IMR-90 (cell line): ENCODE results near the gene IQGAP2. TPM values are rescaled to one million over a fixed set of nuclear protein-coding genes. Genes with fewer than 3 reads are reported as not detected.

Experiments
- ATAC-seq: fragments of 200-7000 bp; cut with Tn5 transposase; 2 replicates; pipeline ENCODE4 v1.9.1; 2020; ENCODE audit warnings: low read depth, mild to moderate bottlenecking, moderate library complexity
- BruUV-seq: library from RNA; stranded (reverse); fragments of 400-500 nt; replicated peaks from 2 replicates; lab custom pipeline; 2021; lab: Mats Ljungman, UMichigan
- CTCF ChIA-PET: fragments of 300-600 bp; formaldehyde crosslinking; extraction: SDS; loops from one replicate; lab custom pipeline; 2021; ENCODE audit warnings: antibody characterized with exemption; lab: Yijun Ruan, JAX
- POLR2A ChIA-PET: fragments of 300-600 bp; sonication (Branson Sonifier 250); formaldehyde crosslinking; loops from one replicate; lab custom pipeline; 2022; ENCODE audit warnings: antibody characterized with exemption; ENCODE audit not compliant: unreplicated experiment; lab: Charles Lee
- DNase-seq: peaks from one replicate; pipeline ENCODE4 v3.0.0; 2013
- H2AFZ ChIP-seq: replicated peaks from 2 replicates; pipeline ENCODE3; 2013; ENCODE audit warnings: low read length, mild to moderate bottlenecking; ENCODE audit not compliant: poor library complexity
- H2AK5ac ChIP-seq: 2 replicates; pipeline ENCODE4 v1.6.1; 2013; ENCODE audit warnings: low read depth, low read length, inconsistent platforms
- H2AK9ac ChIP-seq: replicated peaks from 2 replicates; pipeline ENCODE3; 2013; ENCODE audit warnings: mild to moderate bottlenecking, low read depth, low read length, moderate library complexity; ENCODE audit not compliant: poor library complexity
- H2BK120ac ChIP-seq: 2 replicates; pipeline ENCODE4 v1.6.1; 2013; ENCODE audit warnings: low read depth, low read length, inconsistent platforms
- H2BK15ac ChIP-seq: 3 replicates; pipeline ENCODE4 v1.6.1; 2013; ENCODE audit warnings: low read depth, low read length, inconsistent platforms
- H2BK20ac ChIP-seq: 2 replicates; pipeline ENCODE4 v1.6.1; 2013; ENCODE audit warnings: low read depth, mild to moderate bottlenecking, inconsistent platforms, low read length, moderate library complexity
- H2BK5ac ChIP-seq: 2 replicates; pipeline ENCODE4 v1.6.1; 2013; ENCODE audit warnings: mild to moderate bottlenecking, low read depth, low read length, inconsistent platforms; ENCODE audit not compliant: poor library complexity, severe bottlenecking
- H3K14ac ChIP-seq: replicated peaks from 2 replicates; pipeline ENCODE4 v1.6.1; 2013; ENCODE audit warnings: low read depth, low read length, inconsistent platforms
- H3K18ac ChIP-seq: 2 replicates; pipeline ENCODE4 v1.6.1; 2013; ENCODE audit warnings: low read depth, low read length, control low read depth
- H3K23ac ChIP-seq: 2 replicates; pipeline ENCODE4 v1.6.1; 2013; ENCODE audit warnings: low read depth, low read length, inconsistent platforms
- H3K27ac ChIP-seq: 2 replicates; pipeline ENCODE4 v1.5.1; 2013; ENCODE audit warnings: mild to moderate bottlenecking, control low read depth, low read length; ENCODE audit not compliant: insufficient read depth
- H3K27me3 ChIP-seq: 2 replicates; pipeline ENCODE4 v1.6.1; 2013; ENCODE audit warnings: low read length; ENCODE audit not compliant: control insufficient read depth, insufficient read depth
- H3K36me3 ChIP-seq: 2 replicates; pipeline ENCODE4 v1.6.1; 2013; ENCODE audit warnings: low read length, mixed read lengths; ENCODE audit not compliant: control insufficient read depth, insufficient read depth
- H3K4ac ChIP-seq: 2 replicates; pipeline ENCODE4 v1.6.1; 2013; ENCODE audit warnings: low read depth, low read length, inconsistent platforms
- H3K4me1 ChIP-seq: 2 replicates; pipeline ENCODE4 v1.6.1; 2013; ENCODE audit warnings: low read length, mixed read lengths; ENCODE audit not compliant: control insufficient read depth, insufficient read depth
- H3K4me2 ChIP-seq: 2 replicates; pipeline ENCODE4 v1.6.1; 2013; ENCODE audit warnings: low read depth, mild to moderate bottlenecking, control low read depth, low read length, moderate library complexity
- H3K4me3 ChIP-seq: 2 replicates; pipeline ENCODE4 v1.5.1; 2013; ENCODE audit warnings: low read depth, mild to moderate bottlenecking, control low read depth, low read length, moderate library complexity; ENCODE audit not compliant: insufficient read depth
- H3K56ac ChIP-seq: 2 replicates; pipeline ENCODE4 v1.6.1; 2013; ENCODE audit warnings: low read length, inconsistent platforms; ENCODE audit not compliant: insufficient read depth; ENCODE audit errors: extremely low read depth
- H3K79me1 ChIP-seq, 2 experiments: 2 replicates each; pipeline ENCODE4 v1.6.1; 2013; ENCODE audit warnings: low read length in 2 of 2, inconsistent platforms in 1 of 2, low read depth in 1 of 2
- H3K9ac ChIP-seq: 2 replicates; pipeline ENCODE4 v1.6.1; 2013; ENCODE audit warnings: low read depth, low read length, control low read depth
- H3K9me1 ChIP-seq: 2 replicates; pipeline ENCODE4 v1.6.1; 2013; ENCODE audit warnings: low read length, inconsistent platforms; ENCODE audit not compliant: insufficient read depth
- H3K9me3 ChIP-seq: 2 replicates; pipeline ENCODE4 v1.6.1; 2013; ENCODE audit warnings: low read length; ENCODE audit not compliant: control insufficient read depth, insufficient read depth
- H4K20me1 ChIP-seq: 2 replicates; pipeline ENCODE4 v1.6.1; 2013; ENCODE audit warnings: low read length, inconsistent platforms; ENCODE audit not compliant: insufficient read depth
- H4K5ac ChIP-seq: 2 replicates; pipeline ENCODE4 v1.6.1; 2013; ENCODE audit warnings: mild to moderate bottlenecking, low read depth, low read length, control low read depth
- H4K8ac ChIP-seq, 2 experiments: 2 replicates each; pipeline ENCODE4 v1.6.1; 2013; ENCODE audit warnings: low read depth in 2 of 2, low read length in 2 of 2, control low read depth in 1 of 2, inconsistent platforms in 1 of 2
- H4K91ac ChIP-seq: 2 replicates; pipeline ENCODE4 v1.6.1; 2013; ENCODE audit warnings: low read depth, low read length, inconsistent platforms; ENCODE audit not compliant: insufficient read depth
- CEBPB ChIP-seq: IDR thresholded peaks from 2 replicates; pipeline ENCODE4 v1.6.1; 2012; ENCODE audit warnings: low read depth, low read length, improper control_type of control experiment
- CHD1 ChIP-seq: IDR thresholded peaks from 2 replicates; pipeline ENCODE4 v1.6.1; 2012; ENCODE audit warnings: low read depth, low read length, improper control_type of control experiment
- MXI1 ChIP-seq: IDR thresholded peaks from 2 replicates; pipeline ENCODE4 v1.6.1; 2012; ENCODE audit warnings: low read depth, mild to moderate bottlenecking, low read length, moderate library complexity, borderline replicate concordance
- POLR2A ChIP-seq: IDR thresholded peaks from 2 replicates; pipeline ENCODE4 v1.6.1; 2012; ENCODE audit warnings: mild to moderate bottlenecking, low read depth, low read length
- RAD21 ChIP-seq: IDR thresholded peaks from 2 replicates; pipeline ENCODE4 v1.6.1; 2012; ENCODE audit warnings: low read length, improper control_type of control experiment
- RFX5 ChIP-seq: IDR thresholded peaks from 2 replicates; pipeline ENCODE4 v1.8.0; 2012; ENCODE audit warnings: low read depth, mild to moderate bottlenecking, low read length, moderate library complexity
- WGBS, 2 experiments: methylation state at CpG; one replicate each; pipeline versions ENCODE4 v1.1.5 to v1.1.7; 2013; ENCODE audit warnings: missing lambda C conversion rate in 2 of 2; ENCODE audit not compliant: insufficient read length in 1 of 2; ENCODE audit errors: extremely low coverage in 2 of 2; 5-methylcytosine and 5-hydroxymethylcytosine counted together
- dilution Hi-C: fragments of 300-500 bp; cut with HindIII; formaldehyde crosslinking; loops from one replicate; pipeline ENCODE4 v1.14.3; 2018; ENCODE audit warnings: low sequenced_read_pairs; ENCODE audit not compliant: unreplicated experiment
- in situ Hi-C: fragments of 300-500 bp; cut with MboI; formaldehyde crosslinking; loops from 3 replicates; pipeline ENCODE4 v1.14.3; 2019; ENCODE audit warnings: low sequenced_read_pairs, inconsistent platforms, mixed read lengths
- intact Hi-C: fragments of 100-400 bp; cut with micrococcal nuclease; formaldehyde crosslinking; loops from 2 replicates; pipeline ENCODE4 v1.10.0; 2022
- polyA plus RNA-seq, 3 experiments: library from polyadenylated mRNA; depleted of rRNA; stranded (reverse); fragments of >200 nt; gene quantifications; 2 replicates each; pipeline ENCODE4 v1.2.3, GENCODE V29; 2012; ENCODE audit warnings: low replicate concordance in 1 of 3
- total RNA-seq: library from RNA; depleted of rRNA; stranded (reverse); fragments of >200 nt; gene quantifications from 2 replicates; pipeline ENCODE4 v1.2.3, GENCODE V29; 2012
- TF ChIP-seq, protein P1 (sequence below): fragments of 150-350 bp; IDR thresholded peaks from 2 replicates; pipeline ENCODE4 v1.6.1; 2016; ENCODE audit warnings: low read depth, mild to moderate bottlenecking, low read length, moderate library complexity, borderline replicate concordance
- TF ChIP-seq, protein P2 (sequence below): fragments of 150-350 bp; IDR thresholded peaks from 2 replicates; pipeline ENCODE4 v1.6.1; 2017; ENCODE audit warnings: mild to moderate bottlenecking, antibody characterized with exemption, low read length, low read depth
- TF ChIP-seq, protein P3 (sequence below): conservative IDR thresholded peaks from 2 replicates; pipeline ENCODE4 v1.5.1; 2012; ENCODE audit warnings: mild to moderate bottlenecking, low read depth, low read length, improper control_type of control experiment

The IQGAP2 gene
- total and polyA plus RNA-seq, 2 of the 4 experiments (the other 2 are of a cell fraction): 0.21 to 0.36 TPM

DNA sequence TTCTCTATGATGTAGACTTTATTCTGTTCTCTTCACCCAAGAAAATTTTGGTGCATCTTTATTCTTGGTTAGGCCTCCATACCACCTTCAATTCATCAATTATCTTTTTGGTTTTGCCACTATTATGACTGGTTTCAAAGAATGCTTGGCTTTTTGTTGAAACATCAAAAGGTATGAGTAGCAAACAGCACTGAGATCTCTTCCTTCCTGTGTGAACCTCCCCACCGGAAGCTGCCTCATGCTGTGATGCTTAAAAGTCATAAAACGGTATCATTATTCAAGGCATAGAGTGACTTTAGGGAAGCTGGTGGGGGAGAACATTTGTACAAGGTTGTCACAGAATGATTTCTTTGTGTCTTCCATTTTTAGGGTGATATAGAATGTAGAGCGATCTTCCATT is 70.6 kb downstream of the IQGAP2 start:
- WGBS, 2 experiments: no CpG with 5 or more reads among the region's 3 CpGs
- dilution Hi-C loops: no loop called here

More for the DNA sequence above, 70.6 kb downstream of the IQGAP2 start:
- Histone ChIP-seq H3K27ac (no peak overlapping the region), H3K18ac (no peak overlapping the region), H3K36me3 (no peaks in the 10 kb centered on the region), H4K5ac (no peak overlapping the region), H2AK9ac (no peak overlapping the region), H2AFZ (no peak overlapping the region), H2BK5ac (no peak overlapping the region), H4K8ac (no peak overlapping the region), H3K9me3 (no peaks in the 10 kb centered on the region), H2AK5ac (no peak overlapping the region), H2BK15ac (no peak overlapping the region), H4K91ac (no peak overlapping the region), H3K9me1 (no peaks in the 10 kb centered on the region), H4K20me1 (no peaks in the 10 kb centered on the region), H3K14ac (no peak overlapping the region), H2BK120ac (no peak overlapping the region), H3K4me3 (no peak overlapping the region), H3K27me3 (no peaks in the 10 kb centered on the region; the same call in 1 of the 2 replicates), H3K4ac (no peak overlapping the region), H2BK20ac (no peak overlapping the region), H3K23ac (no peak overlapping the region), H3K4me2 (no peak overlapping the region), H3K9ac (no peak overlapping the region), H3K56ac (no peak overlapping the region), H3K4me1 (no peaks in the 10 kb centered on the region), H3K79me1 (no peaks in the 10 kb centered on the region)
- no peak for TF ChIP-seq RAD21
- TF ChIP-seq, protein P1, sequence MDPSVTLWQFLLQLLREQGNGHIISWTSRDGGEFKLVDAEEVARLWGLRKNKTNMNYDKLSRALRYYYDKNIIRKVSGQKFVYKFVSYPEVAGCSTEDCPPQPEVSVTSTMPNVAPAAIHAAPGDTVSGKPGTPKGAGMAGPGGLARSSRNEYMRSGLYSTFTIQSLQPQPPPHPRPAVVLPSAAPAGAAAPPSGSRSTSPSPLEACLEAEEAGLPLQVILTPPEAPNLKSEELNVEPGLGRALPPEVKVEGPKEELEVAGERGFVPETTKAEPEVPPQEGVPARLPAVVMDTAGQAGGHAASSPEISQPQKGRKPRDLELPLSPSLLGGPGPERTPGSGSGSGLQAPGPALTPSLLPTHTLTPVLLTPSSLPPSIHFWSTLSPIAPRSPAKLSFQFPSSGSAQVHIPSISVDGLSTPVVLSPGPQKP: no peak
- TF ChIP-seq, protein P2, sequence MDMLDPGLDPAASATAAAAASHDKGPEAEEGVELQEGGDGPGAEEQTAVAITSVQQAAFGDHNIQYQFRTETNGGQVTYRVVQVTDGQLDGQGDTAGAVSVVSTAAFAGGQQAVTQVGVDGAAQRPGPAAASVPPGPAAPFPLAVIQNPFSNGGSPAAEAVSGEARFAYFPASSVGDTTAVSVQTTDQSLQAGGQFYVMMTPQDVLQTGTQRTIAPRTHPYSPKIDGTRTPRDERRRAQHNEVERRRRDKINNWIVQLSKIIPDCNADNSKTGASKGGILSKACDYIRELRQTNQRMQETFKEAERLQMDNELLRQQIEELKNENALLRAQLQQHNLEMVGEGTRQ: no peak
- TF ChIP-seq POLR2A: no peak
- no peak for TF ChIP-seq CHD1
- TF ChIP-seq, protein P3, sequence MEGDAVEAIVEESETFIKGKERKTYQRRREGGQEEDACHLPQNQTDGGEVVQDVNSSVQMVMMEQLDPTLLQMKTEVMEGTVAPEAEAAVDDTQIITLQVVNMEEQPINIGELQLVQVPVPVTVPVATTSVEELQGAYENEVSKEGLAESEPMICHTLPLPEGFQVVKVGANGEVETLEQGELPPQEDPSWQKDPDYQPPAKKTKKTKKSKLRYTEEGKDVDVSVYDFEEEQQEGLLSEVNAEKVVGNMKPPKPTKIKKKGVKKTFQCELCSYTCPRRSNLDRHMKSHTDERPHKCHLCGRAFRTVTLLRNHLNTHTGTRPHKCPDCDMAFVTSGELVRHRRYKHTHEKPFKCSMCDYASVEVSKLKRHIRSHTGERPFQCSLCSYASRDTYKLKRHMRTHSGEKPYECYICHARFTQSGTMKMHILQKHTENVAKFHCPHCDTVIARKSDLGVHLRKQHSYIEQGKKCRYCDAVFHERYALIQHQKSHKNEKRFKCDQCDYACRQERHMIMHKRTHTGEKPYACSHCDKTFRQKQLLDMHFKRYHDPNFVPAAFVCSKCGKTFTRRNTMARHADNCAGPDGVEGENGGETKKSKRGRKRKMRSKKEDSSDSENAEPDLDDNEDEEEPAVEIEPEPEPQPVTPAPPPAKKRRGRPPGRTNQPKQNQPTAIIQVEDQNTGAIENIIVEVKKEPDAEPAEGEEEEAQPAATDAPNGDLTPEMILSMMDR: no peak
- no peak for TF ChIP-seq MXI1
- TF ChIP-seq RFX5: no peak
- TF ChIP-seq CEBPB: no peak
- DNase-seq: no peak
- in situ Hi-C loops: no loop called here
- no peak for ATAC-seq
- intact Hi-C loops: loop anchor here (5.0 kb wide), 1 partner anchor 694 kb away; no protein-coding TSS in a partner anchor
- BruUV-seq: no TSS peak
- CTCF ChIA-PET: no interaction called here
- POLR2A ChIA-PET: no interaction called here
